HG03469 (cell line): ENCODE data around the gene ABHD12.

Experiments
- ATAC-seq: cut with Tn5 transposase; IDR thresholded peaks from one replicate; pipeline ENCODE4 v1.9.1; 2021; ENCODE audit warnings: mild to moderate bottlenecking, moderate library complexity, moderate number of reproducible peaks; ENCODE audit not compliant: unreplicated experiment

ABHD12 gene

DNA sequence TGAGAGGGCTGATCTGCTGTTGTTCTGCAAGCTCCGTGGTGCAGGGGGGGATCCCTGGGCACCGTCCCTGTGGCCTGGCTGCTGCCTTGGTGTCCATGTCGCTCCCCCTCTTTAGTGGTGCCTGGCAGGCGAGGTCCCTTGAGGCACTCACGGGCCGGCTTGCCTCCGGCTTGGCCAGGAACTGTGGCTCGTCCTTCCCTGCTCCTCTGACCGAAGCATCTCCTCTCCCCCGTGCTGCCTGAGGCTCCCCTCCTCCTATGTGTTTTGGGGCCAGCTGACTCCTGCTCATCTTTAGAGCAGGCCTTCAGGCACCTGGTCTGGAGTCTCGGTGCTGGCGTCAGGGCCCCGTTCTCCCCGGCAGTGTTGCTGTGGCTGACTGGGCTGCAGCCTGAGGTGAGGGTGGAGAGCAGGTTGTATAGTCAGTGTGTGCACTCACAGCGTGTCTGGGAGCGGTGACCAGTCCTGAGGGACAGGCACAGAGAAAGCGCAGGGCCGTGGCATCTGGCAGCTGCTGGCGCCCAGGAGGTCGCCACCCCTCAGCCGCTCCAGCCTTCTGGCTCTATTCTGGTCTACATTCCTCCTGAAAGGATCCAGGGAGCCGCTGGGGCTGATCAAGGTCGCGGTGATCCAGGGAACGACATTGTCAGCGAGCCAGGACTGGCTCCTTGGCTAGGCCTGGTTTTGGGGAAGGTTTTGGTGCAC, 99.1 kb downstream of the ABHD12 start:
- ATAC-seq, result no peak

DNA sequence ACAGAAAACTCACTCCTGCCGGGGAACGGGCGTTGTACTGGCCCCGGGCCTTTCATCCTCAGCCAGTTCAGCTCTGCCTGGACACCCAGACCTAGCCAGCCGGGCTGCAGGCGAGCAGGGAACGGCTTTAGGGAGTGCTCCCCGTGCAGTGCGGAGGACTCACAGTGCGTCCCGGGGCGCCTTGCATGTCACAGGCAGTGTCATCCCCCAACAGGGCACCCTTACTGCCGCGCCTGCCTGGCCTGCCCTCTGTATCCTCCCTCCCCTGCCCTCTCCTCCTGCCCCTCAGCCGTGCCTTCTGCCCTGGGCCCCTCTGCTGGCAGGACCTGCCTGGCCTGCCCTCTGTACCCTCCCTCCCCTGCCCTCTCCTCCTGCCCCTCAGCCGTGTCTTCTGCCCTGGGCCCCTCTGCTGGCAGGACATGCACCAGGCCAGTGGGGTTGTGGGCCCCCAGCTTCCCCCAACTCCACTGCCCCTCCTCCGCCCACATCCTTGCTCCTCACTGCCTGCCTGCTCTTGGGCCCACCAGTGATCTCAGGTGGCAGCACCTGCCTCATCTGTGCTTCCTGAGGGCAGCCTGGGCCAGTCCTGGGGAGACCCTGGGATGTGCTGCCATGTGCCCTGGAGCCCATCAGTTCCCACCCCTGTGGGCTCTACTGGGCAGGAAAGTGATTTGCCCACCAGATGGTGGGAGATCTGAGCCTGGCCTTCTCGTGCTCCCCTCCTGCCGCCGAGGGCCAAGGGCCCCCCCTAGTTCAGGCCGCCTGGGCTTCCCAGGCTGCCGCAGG, 99.8 kb downstream of the ABHD12 start:
- ATAC-seq, result no peak

DNA sequence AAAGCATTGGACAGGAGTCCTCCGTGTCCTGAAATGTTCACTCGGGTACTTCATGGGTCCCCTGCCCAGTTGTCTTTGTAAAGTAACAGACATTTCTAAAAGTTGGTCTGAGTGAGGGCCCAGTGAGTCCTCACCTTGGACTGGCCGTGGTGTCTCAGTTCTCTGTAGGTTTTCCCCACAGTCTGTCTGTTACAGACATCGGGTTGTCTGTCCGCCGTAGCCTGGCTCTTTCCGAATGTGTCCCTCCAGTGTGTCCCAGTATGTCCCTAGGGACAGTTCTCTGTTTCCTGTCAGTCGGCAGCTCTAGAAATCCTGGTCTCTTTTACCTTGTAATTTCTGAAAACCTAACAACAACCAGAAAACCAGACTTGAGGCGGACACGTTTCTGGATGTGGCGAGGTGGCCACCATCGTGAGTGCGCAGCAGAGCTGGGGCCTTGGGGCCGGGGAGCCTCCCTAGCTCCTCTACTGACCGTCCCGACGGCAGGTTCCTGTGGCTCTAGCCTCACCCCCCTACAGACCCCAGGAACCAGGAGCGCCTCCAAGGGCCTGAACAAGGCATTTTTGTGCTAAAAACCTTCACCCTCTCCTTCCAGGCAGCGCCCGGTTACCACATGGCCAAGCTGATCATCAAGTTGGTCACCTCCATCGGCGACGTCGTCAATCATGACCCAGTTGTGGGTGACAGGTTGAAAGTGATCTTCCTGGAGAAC, 100.6 kb downstream of the ABHD12 start:
- ATAC-seq, result no peak

DNA sequence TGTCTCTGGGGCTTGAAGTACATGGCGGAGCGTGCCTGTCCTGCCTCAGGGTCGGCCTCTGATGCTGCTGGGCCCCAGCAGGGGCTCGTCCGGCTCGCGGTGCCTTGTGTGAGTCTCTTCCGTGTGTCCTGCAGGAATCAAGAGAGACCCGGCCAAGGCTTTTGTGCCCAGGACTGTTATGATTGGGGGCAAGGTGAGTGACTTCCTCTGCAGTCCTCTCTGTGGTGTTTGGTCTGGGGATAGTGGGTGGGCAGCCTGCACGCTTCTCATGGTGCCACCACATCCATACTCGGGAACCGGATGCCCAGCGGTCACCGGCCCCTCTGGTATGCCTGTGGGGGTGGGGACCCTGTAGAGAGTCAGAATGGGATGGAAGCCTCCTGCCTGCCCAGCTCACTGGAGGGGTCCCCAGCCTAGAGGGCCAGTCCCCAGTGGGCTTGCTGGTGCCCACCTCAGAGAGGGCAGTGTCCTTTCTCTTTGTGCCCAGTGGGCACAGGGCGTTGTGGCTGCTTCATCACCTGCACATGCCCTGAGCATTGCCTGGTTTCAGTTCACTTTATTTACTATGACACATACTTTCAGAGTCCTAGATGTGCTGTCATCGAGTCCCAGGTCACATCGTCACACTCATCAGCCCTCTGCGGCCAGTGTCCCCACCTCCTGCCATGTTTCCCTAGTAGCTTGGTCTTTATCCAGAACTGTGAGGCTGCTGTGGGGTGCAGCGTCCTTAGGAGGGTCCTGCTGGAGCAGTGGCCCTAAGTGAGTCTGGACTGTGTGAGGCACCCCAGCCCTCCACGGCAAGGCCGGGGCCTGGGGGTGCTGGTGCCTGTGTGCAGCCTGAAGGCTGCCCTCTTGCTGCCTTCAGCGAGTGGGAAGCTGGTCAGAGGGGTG, 102.1 kb downstream of the ABHD12 start:
- ATAC-seq, result peak; percentile 96

DNA sequence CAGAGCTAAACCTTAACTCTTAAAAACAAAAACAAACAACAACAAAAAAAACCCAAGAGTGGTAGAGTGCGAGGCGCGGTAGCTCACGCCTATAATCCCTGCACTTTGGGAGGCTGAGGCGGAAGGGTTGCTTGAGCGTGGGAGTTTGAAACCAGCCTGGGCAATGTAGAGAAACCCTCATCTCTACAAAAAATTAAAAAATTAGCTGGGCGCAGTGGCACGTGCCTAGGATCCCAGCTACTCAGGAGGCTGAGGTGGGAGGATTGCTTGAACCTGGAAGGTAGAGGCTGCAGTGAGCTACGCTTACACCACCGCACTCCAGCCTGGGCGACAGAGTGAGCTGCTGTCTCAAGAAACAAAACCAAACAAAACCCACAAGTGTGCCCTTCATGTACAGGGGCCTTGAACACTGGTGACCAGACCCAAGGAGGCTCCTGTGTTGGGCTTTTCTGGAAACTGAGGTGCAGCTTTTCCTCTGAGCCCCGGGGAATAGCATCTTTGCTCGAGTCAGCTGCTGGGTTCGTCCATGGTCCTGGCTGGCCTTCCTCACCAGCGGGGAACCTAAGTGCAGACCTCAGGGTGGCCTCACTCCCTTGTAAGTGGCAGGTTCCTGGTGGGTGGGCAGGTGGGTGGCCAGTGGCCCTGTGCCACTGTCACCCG, 102.9 kb downstream of the ABHD12 start:
- ATAC-seq, result no peak

DNA sequence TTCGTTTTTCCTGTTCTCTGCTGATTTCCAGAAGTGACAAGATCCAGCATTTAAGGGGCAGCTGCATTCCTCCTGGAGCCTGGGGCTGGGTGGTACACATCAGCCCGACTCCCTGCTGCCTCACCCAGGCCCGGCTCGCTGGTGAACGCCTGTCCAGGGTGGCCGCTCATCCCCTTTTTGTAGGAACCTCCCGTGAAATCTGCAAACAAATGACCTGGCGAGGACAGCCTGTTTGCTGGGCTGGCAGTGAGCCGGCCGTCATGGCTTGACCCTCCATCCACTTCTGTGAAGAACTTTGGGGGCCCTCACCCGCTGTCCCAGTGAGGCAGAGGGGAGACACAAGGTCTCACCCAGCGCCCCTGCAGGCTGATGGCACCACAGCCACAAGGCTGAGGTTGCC, 103.7 kb downstream of the ABHD12 start:
- ATAC-seq, result no peak

DNA sequence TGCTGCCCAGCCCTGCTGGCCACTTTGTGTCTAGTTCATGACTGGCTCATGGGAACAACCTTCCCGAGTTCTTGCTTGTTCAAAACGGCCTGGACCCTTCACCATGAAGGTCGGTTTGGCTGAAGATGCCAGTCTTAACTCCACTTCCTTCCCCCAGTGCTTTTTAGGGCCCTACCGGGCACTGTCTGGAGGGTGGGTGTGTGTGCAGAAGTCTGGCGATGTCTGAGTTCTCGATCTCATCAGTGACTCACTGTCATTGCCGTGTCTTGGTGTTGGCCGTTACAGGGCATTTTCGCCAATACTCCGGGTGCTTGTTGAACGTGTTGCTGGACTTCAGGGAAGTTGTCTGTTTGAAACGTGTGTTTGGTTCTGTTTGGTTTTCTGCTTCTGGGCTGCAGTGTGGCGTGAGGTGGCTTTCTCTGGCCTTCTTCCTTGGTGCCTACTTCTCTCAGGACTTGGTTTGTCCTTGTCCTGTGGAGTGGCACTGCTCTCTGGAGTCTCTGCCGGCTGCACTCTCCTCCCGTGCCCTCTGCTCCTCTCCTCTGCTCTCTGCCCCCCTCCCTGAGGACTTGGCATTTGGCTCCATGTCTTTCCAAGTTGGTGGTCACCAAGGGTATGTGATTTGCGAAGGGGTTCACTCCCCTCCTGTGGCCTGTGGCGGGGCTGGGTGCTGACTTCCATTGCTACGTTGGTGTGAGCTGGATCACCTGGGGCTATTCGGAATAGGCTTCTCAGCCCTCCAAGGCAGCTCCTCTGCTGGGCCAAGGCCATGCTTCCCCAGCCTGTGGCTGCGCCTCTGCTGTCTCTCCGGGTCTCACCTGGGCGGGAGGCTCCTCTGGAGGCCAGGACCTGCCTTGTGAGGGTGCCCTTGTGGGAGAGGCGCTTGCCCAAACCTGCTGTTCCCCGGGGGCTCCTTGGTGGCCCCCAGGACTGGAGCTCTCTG, 104.5 kb downstream of the ABHD12 start:
- no peak for ATAC-seq

DNA sequence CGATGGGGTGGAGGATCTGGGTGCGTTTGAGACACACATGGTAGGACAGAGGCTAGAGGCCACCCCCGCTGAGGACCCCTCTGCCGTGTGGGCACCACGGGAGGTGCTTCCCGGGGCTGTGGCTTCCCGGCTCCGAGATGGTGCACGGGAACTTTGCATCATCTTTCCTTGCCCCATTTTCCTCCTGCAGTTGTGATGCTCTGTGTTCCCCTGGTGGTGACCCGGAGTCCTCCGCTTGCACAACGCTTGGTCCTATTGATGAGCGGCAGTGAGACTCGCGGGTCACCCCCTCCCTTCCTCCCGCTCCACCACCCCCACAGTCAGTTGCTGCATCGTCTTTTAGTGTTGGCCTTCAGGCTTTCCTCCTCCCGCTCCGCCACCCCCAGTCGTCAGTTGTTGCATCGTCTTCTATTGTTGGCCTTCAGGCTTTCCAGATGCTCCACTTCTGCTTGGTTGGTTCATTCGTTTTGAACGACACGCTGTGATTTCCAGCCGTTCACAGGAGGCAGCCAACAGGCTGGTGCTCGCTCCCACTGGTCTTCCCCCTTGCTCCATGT, 105.5 kb downstream of the ABHD12 start:
- ATAC-seq, result no peak

DNA sequence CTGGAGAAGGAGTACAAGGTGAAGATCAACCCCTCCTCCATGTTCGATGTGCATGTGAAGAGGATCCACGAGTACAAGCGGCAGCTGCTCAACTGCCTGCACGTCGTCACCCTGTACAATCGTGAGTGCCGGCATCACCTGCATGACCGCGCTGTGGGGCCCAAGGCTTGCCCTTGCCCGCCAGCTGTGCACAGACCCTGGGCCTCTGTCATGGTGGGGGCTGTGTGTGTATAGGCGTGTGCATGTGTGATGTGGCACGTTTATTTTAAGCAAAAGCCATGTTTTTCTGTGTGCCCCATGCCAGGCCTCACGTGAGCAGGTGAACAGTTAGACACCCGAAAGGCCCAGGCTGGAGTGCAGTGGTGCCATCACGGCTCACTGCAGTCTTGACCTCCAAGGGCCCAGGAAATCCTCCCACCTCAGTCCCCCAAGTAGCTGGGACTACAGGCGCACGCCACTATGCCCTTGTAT, 106.5 kb downstream of the ABHD12 start:
- no peak for ATAC-seq

DNA sequence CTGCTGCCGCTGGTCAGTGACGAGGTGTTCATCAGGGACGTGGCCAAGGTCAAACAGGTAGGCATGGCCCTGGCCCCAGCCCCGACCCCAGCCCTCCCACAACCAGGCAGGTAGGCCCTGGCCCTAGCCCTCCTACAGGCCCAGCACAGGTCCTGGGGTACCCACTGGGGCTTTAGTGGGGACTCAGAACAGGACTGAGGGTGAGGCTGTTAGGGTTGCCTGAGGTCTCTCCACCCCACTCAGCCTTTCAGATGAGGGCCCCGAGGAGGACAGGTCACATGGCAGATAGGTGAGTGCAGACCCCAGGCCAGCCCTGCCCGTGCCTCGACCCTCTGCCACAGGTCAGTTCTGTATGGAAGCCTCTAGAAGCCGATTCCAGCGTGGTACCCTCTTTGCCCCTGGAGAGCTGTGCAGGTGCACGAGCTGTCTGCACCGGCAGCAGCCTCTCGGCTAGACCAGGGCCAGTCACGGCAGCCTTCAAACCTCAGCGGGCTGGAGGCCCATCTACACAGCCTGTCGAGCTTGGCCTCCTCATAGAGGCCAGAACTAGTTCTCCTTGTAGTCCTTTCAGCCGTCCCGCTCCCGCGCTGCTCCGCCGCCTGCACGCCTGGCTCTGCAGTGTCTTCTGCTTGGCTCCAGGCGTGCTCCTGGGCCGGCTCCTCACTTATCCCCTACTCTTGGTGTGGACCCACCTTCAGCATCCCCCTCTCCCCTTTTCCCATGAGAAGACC, 107.2 kb downstream of the ABHD12 start:
- no peak for ATAC-seq

DNA sequence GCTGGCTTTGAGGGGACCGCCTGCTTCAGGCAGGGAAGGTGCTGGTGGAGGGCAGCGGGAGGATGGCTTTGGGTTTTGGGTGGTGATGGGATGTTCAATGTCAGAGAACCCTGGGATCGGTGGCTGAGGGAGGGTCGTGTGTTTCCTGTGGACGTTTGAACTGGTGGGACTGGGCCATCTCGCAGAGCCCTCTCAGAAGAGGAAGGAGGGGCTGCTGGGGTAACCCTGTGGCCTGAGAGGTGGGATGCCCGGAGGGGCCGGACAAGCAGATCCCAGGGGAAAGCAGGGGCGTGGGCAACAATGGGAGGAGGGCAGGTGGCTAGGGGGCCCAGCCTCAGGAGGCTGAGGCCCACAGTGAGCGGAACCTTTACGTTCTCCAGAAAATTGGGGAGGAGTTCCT, 107.8 kb downstream of the ABHD12 start:
- no peak for ATAC-seq

DNA sequence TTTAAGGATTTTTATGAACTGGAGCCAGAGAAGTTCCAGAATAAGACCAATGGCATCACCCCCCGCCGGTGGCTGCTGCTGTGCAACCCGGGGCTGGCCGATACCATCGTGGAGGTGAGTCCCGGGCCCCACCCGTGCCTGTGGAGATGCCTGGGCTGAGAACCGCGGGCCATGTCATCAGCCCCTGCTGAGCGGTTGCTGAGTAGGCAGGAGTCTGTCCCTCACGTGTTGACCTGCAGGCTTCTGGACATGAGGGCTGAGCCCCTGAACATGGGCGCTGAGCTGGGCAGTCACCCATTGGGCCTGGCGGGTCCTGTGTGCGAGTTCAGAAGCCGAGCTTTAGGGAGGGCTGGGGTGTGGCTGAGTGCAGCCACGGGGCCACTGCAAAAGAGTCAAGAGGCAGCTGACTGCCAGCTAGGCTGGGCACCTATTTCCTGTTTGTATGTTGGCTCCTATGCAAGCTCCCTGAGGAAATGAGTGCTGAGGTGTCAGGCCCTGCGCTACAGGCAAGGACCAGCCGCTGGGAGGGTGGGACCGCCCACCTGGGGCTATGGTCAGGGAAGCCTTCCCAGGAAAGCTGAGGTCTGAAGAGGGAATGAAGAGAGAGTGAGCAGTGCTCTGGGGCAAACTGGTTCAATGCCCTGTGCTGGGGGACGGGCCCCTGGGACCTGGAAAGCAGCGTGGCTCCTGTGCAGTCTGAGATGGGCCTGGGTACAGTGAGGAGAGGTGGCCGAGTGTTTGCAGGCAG, 108.4 kb downstream of the ABHD12 start:
- no peak for ATAC-seq

DNA sequence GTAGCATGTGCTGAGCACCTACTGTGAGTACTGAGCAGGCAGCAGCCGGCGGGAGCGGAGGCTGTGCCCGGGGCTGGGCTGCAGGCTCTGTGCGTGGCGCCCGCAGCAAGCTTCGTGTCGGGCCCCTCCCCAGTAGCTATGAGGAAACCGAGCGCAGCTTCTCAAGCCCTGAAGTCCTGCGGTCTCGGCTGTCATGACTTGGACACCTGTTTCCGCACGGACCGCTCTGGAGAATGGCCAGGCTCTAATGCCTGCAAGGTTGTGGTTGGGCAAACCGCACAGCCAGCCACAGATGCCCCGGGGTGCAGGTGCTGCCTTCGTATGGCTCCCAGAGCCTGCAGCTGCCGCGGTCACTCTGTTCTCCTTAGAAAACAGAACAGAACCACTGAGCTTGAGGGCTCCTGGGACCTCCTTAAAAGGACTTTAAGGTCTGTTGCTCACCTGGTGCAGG, 109.1 kb downstream of the ABHD12 start:
- ATAC-seq, result peak; percentile 46

DNA sequence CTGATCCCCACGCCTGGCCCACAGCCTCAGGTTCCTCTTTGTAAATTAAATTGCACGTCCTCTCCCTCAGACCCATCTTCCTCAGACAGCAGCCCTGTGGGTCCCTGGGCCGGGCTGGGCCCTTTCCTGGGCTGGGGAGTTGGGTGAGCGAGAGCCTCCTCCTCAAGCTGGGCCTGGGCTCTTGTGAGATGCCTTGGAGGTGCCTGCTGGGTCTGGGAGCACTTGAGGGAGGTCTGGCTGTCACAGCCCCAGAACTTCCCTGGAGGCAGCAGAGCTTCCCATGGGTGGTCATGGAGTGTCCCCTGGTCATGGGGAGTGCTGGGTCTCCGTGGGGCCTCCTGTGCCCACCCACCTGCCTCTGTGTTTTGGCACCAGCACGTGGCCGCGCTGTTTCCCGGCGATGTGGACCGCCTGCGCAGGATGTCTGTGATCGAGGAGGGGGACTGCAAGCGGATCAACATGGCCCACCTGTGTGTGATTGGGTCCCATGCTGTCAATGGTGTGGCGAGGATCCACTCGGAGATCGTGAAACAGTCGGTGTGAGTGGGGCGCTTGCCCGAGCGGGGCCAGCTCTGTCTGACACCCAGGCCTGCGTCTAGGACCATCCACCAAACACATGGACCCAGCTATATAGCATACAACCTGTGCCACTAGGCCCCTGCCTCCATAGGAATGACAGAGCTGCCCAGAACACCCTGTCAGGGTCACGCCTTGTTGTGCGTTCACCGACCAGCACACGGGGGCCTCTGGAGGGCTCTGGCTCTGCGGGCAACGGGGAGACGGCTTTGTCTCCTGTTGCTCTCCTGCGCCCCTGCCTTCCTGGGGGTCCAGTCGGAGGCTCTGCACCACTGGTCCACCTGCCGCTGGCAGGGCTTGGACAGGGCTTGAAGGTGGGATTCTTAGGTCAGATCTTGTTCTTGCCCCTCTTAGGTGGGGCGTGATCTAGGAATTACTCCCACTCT, 109.8 kb downstream of the ABHD12 start:
- ATAC-seq, result no peak

DNA sequence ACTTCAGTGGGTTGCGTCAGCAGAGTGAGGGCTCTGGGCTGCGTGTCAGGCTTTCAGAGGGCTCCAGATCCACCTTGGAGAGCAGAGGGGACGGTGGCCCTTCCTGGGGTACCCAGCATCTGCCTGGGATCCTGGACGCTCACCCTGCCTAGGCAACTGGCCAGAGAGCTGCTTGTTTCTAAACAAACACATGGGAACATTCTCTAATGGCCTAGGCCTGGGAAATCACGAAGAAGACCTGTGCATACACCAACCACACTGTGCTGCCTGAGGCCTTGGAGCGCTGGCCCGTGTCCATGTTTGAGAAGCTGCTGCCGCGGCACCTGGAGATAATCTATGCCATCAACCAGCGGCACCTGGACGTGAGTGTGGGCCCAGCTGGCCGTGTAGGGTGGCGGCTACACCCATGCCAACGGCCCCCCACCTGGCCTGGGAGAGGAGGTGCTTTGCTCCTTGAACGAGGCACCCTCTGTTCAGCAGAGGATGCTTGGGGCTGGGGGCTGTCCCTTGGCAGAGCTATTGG, 110.5 kb downstream of the ABHD12 start:
- ATAC-seq, result no peak

DNA sequence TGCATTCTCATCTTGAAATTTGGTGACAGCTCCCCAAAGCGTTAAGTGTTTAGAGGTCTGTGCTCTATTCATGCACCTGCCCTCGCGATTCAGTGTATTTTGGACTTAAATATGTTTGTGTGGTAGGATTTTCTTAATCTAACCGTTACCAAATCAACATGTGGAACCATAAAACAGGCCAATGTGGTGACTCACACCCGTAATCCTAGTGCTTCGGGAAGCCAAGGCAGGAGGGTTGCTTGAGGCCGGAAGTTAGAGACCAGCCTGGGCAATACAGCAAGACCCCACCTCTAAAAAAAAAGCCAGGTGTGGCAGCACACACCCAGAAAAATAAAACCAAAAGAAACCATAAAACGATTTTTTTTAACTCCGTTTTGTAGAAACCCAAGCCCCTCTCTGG, 111.2 kb downstream of the ABHD12 start:
- ATAC-seq, result no peak
